HG03097 (cell line): Measurements from ENCODE around the gene UBTD2.
"Not testable (repeated sequence)": the region's sequence is repeated elsewhere in the genome, so short reads cannot be mapped to it uniquely, and the experiment has no call there.

ENCODE experiments used
- ATAC-seq: cut with Tn5 transposase; IDR thresholded peaks from one replicate; pipeline ENCODE4 v1.9.1; 2021; ENCODE audit not compliant: unreplicated experiment, low FRiP score

Gene UBTD2

GRCh38 chr5:172252501-172252900 lies 31.1 kb downstream of the UBTD2 start:
- no peak for ATAC-seq

DNA sequence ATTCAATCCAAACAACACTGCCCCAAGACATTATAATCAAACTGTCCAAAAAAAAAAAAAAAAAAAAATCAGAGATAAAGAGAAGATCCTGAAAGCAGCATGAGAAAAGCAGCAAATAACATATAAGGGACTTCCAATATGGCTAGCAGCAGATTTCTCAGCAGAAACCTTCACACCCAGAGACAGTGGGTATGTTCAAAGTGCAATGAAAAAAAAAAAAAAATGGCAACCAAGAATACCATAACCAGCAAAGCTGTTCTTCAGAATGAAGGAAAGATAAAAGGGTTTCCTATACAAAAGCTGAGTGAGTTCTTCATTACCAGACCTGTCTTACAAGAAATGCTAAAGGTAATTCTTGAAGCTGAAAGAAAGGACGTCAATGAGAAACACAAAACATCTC lies 32.1 kb downstream of the UBTD2 start:
- ATAC-seq, result no peak

- no peak for ATAC-seq
Observed at GRCh38 chr5:172248637-172249036, 34.9 kb downstream of the UBTD2 start.

DNA sequence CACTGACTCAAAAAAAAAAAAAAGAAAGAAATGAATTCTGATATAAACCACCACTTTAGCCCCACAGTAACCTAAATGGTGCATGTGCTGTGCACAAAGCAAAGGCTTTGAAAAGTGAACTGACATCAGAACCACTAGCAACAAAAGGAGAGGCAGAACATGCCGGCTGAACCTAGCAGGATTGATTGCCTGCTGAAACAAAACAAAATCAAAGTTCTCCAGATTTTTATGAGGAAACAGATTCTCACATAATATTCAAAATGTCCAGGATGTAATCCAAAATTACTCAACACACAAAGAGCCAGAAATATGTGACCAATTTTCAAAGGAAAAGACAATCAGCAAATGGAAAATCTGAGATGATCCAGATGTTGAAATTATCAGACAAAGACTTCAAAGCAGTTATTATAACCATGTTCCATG lies 37.9 kb downstream of the UBTD2 start:
- ATAC-seq, result no peak

DNA sequence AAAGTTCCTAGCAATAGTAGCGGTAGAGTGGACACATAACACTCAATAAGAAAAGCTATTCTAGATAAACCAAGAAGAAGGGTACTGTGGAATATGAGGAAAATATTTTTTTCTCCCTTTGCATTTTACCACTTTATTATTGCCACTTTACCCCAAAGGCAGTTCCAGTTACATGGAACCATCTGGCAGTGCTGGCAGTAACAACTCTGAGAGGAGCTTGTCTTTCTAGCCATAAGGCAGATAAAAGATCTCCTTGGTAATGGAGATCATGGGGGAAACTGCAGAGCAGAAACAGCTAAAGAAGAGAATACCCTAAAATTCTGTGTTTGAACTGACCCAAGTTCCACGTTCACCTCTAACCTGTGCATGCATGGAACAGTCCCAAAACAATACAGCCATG lies 38.5 kb downstream of the UBTD2 start:
- no peak for ATAC-seq

DNA sequence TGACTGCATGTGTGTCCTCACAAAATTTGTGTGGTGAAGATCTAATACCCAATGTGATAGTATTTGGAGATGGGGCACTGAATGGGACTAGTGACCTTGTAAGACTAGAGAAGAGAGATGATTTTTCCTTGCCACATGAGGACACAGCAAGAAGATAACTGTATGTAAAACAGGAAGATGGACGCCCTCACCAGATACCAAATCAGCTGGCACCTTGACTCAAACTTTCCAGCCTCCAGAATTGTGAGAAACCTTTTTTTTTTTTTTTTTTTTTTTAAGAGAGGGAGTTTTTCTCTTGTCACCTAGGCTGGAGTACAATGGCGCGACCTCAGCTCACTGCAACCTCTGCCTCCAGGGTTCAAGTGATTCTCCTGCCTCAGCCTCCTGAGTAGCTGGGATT lies 40.3 kb downstream of the UBTD2 start:
- no peak for ATAC-seq

DNA sequence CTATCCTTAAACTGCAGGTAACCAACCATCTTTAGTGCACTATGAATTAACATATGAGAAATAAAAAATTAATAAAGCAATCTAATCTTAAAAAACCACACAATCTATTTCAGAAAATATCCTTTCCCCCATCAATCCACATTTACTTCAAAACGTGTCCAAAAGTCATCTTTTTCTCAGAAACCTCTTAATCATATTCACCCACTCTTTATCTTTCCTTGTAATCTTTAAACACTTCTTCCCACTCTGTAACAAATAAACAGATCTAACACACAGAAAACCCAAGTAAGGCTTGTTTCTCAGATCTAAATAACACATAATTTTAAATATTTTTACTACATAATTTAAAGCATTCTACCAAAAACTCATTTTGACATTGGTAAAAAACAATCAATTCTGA lies 45.2 kb downstream of the UBTD2 start:
- ATAC-seq, result no peak

- no peak for ATAC-seq
Observed at GRCh38 chr5:172235827-172236736, 47.5 kb downstream of the UBTD2 start.

DNA sequence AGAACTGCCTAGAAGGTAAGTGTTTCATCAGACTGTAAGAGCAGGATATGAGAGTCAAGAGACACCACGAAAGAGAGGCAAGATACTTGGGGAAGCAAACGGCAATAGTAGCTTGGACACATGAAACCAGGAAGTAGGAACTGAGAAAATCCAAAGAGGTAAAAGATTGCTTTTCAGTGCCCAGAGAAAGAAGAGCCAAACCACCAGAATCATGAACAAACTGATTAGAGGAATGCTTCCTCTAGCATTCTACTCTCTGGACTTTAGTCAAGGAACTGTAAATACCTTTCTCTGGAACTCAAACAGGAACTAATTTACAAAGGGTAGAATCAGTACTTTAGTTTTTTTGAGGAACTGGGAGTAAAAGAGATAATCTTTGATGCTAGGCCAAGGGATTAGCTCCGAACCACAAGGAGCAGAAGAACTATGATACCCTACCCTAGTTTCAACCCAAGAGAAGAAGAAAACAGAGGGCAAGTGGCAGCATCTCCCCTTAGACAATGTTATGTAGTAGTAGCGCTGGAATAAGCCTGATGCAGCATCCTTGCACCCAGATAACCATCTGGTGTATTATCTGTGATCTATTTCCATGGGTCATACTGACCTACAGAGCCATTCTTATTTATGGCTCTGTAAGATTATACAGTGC lies 48.3 kb downstream of the UBTD2 start:
- ATAC-seq, result peak; percentile 52

GRCh38 chr5:172234031-172234430 lies 49.5 kb downstream of the UBTD2 start:
- ATAC-seq, result no peak

GRCh38 chr5:172229904-172230303 lies 53.7 kb downstream of the UBTD2 start:
- no peak for ATAC-seq

DNA sequence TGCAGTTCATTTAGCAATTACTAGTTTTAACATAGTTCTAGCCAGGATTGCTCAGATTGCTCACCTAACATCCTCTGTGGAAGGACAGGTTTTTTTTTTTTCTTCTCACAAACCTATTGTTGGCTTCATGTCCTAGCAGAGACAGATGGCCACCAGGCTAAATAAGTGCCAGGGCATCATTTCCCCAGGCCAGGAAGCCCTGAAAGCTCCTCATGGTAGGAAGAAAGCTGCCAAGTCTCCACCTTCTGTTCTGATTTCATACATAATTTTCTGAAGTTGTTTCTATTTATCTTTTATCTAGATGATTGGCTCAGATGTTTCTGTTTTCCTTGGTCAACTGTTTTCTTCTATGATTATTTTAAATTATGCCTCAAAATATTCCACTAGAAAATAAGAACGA lies 58.6 kb downstream of the UBTD2 start:
- ATAC-seq, result no peak

DNA sequence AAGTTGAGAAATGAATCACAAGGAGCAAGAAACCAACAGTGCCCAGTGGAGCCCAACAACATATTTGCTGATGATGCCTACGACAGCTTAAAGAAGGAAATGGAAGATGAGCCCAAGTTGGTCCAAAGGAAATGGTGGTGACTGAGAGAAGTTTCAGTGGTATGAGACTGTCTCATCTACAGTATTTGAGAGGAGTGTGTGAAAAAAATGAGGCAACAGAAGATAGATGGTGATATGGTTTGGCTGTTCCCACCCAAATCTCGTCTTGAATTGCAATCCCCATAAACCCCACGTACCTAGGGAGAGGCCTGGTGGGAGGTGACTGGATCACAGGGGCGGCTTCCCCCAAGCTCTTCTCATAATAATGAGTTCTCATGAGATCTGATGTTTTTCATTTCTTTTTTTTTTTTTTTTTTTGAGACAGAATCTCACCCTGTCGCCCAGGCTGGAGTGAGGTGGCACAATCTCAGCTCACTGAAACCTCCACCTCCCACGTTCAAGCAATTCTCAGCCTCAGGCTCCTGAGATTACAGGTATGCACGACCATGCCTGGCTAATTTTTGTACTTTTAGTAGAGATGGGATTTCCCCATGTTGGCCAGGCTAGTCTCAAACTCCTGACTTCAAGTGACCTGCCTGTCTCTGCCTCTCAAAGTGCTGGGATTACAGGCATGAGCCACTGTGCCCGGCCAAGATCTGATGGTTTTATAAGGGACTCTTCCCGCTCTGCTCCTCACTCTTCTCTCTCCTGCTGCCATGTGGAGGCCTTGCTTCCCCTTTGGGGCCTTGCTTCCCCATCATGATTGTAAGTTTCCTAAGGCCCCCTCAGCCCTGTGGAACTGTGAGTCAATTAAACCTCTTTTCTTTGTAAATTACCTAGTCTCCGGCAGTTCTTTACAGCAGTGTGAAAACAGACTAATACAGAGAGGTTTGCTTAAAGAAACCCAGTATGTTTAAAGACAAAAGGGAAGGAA lies 59.4 kb downstream of the UBTD2 start:
- ATAC-seq, result peak; percentile 82

- no peak for ATAC-seq
Observed at GRCh38 chr5:172219296-172219695, 64.3 kb downstream of the UBTD2 start.

GRCh38 chr5:172216345-172216744 lies 67.2 kb downstream of the UBTD2 start:
- no peak for ATAC-seq

- no peak for ATAC-seq
Observed at GRCh38 chr5:172213126-172213525, 70.4 kb downstream of the UBTD2 start.

- no peak for ATAC-seq
Observed at GRCh38 chr5:172211676-172212075, 71.9 kb downstream of the UBTD2 start.

DNA sequence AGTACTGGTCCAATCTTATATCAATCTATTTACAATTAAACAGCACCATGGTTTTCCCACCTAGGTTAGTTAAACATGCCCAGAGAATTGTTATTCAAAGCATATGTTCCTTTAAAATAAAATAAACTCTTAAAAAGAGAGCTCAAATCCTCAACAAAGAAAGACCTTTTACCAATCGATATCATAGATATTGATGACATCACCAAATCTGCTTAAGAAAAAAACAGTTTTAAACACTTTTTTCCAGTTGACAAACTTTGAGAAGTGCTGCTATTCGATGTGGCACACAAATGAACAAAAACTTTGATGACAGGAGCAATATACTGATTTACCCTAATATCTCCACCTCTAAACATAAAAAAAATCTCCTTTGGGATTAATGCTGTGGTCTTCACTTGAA lies 73.8 kb downstream of the UBTD2 start:
- no peak for ATAC-seq

- ATAC-seq, result no peak
Observed at GRCh38 chr5:172207511-172207910, 76.1 kb downstream of the UBTD2 start.

DNA sequence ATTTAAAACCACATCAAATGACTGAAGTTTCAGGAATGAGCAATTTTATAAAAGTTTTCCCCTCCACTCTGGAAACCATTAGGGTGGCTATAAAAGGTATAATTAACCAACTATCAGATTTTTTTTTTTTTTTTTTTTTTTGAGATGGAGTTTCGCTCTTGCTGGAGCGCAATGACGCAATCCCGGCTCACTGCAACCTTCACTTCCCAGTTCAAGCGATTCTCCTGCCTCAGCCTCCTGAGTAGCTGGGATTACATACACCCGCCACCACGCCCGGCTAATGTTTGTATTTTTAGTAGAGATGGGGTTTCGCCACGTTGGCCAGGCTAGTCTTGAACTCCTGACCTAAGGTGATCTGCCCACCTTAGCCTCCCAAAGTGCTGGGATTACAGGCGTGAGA lies 77.6 kb downstream of the UBTD2 start:
- not testable (repeated sequence) for ATAC-seq

GRCh38 chr5:172200476-172200875 lies 83.1 kb downstream of the UBTD2 start:
- no peak for ATAC-seq
